WTC11 (cell line): ENCODE measurements around the gene LSM11.

Source experiments
- CTCF ChIP-seq: fragments of 200-600 bp; IDR thresholded peaks from 2 replicates; pipeline ENCODE4 v1.8.0; 2022; ENCODE audit warnings: antibody characterized with exemption
- JUN ChIP-seq: sonication (generic); formaldehyde crosslinking; IDR thresholded peaks from 2 replicates; pipeline ENCODE4 v1.8.0; 2023; ENCODE audit warnings: mild to moderate bottlenecking, missing genetic modification reagents
- KAT7 ChIP-seq: sonication (generic); formaldehyde crosslinking; IDR thresholded peaks from 2 replicates; pipeline ENCODE4 v1.8.1; 2023; ENCODE audit warnings: missing genetic modification reagents, mild to moderate bottlenecking, borderline replicate concordance
- MAX ChIP-seq: sonication (generic); formaldehyde crosslinking; IDR thresholded peaks from 2 replicates; pipeline ENCODE4 v1.8.0; 2022; ENCODE audit warnings: mild to moderate bottlenecking, missing genetic modification reagents
- MLX ChIP-seq: sonication (generic); formaldehyde crosslinking; IDR thresholded peaks from 2 replicates; pipeline ENCODE4 v1.8.1; 2023; ENCODE audit warnings: mild to moderate bottlenecking, missing genetic modification reagents, moderate library complexity
- NR3C1 ChIP-seq: sonication (generic); formaldehyde crosslinking; conservative IDR thresholded peaks from 2 replicates; pipeline ENCODE4 v1.8.1; 2023; ENCODE audit warnings: low read depth, mild to moderate bottlenecking, missing genetic modification reagents
- SP1 ChIP-seq: sonication (generic); formaldehyde crosslinking; conservative IDR thresholded peaks from 2 replicates; pipeline ENCODE4 v1.8.1; 2022; ENCODE audit warnings: missing genetic modification reagents
- USF2 ChIP-seq: sonication (generic); formaldehyde crosslinking; IDR thresholded peaks from 2 replicates; pipeline ENCODE4 v1.8.1; 2023; ENCODE audit warnings: mild to moderate bottlenecking, missing genetic modification reagents, moderate library complexity
- TF ChIP-seq, protein P1 (sequence below): fragments of 250-450 bp; sonication (Bioruptor Pico); IDR thresholded peaks from 2 replicates; pipeline ENCODE4 v1.9.0; 2021; ENCODE audit warnings: mild to moderate bottlenecking
- TF ChIP-seq, protein P2 (sequence below): sonication (generic); formaldehyde crosslinking; IDR thresholded peaks from 2 replicates; pipeline ENCODE4 v1.8.1; 2022; ENCODE audit warnings: missing genetic modification reagents, borderline replicate concordance
- TF ChIP-seq, protein P3 (sequence below): sonication (generic); formaldehyde crosslinking; IDR thresholded peaks from 2 replicates; pipeline ENCODE4 v1.8.1; 2023; ENCODE audit warnings: mild to moderate bottlenecking, moderate library complexity, missing genetic modification reagents

DNA sequence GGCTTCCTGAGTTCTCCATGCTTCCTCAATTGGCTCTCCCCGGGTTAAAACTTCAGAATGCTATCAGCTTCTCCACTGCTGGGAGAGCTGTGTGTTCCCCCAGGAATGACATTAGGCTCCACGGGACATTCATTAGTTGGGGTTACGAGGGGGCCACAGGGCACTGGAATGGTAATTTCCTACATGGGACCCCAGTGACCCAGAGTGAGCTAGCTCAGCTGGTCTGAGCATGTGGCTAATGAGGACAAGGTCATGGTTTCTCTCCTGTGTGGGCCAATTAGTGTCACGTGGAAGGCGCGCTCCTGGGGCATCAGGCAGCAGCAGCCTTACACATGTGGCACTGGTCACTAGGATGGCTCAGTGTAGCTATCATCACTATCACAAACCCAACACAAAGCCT lies 21.0 kb downstream of the LSM11 start:
- TF ChIP-seq, protein P1, sequence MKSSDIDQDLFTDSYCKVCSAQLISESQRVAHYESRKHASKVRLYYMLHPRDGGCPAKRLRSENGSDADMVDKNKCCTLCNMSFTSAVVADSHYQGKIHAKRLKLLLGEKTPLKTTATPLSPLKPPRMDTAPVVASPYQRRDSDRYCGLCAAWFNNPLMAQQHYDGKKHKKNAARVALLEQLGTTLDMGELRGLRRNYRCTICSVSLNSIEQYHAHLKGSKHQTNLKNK (CRISPR knock-in tag) = no peak
- no peak for TF ChIP-seq SP1 (CRISPR knock-in tag)
- no peak for TF ChIP-seq CTCF
- TF ChIP-seq JUN (CRISPR knock-in tag) = no peak
- TF ChIP-seq NR3C1 = no peak
- no peak for TF ChIP-seq MAX (CRISPR knock-in tag)
- no peak for TF ChIP-seq KAT7 (CRISPR knock-in tag)
- no peak for TF ChIP-seq MLX (CRISPR knock-in tag)
- TF ChIP-seq, protein P2, sequence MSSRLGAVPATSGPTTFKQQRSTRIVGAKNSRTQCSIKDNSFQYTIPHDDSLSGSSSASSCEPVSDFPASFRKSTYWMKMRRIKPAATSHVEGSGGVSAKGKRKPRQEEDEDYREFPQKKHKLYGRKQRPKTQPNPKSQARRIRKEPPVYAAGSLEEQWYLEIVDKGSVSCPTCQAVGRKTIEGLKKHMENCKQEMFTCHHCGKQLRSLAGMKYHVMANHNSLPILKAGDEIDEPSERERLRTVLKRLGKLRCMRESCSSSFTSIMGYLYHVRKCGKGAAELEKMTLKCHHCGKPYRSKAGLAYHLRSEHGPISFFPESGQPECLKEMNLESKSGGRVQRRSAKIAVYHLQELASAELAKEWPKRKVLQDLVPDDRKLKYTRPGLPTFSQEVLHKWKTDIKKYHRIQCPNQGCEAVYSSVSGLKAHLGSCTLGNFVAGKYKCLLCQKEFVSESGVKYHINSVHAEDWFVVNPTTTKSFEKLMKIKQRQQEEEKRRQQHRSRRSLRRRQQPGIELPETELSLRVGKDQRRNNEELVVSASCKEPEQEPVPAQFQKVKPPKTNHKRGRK (CRISPR knock-in tag) = no peak
- no peak for TF ChIP-seq USF2 (CRISPR knock-in tag)
- TF ChIP-seq, protein P3, sequence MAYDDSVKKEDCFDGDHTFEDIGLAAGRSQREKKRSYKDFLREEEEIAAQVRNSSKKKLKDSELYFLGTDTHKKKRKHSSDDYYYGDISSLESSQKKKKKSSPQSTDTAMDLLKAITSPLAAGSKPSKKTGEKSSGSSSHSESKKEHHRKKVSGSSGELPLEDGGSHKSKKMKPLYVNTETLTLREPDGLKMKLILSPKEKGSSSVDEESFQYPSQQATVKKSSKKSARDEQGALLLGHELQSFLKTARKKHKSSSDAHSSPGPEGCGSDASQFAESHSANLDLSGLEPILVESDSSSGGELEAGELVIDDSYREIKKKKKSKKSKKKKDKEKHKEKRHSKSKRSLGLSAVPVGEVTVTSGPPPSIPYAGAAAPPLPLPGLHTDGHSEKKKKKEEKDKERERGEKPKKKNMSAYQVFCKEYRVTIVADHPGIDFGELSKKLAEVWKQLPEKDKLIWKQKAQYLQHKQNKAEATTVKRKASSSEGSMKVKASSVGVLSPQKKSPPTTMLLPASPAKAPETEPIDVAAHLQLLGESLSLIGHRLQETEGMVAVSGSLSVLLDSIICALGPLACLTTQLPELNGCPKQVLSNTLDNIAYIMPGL = no peak
